Activated gamma-delta T cell treated with anti-CD3 and anti-CD28 coated beads, Interleukin-2, amount 50 U/mL, for 16 hours (primary cell): ENCODE measurements around the gene ATL2.

ENCODE experiments used
- DNase-seq: peaks from one replicate; pipeline ENCODE4 v3.0.0-alpha.2; 2020; ENCODE audit warnings: low read depth

ATL2 gene

DNA sequence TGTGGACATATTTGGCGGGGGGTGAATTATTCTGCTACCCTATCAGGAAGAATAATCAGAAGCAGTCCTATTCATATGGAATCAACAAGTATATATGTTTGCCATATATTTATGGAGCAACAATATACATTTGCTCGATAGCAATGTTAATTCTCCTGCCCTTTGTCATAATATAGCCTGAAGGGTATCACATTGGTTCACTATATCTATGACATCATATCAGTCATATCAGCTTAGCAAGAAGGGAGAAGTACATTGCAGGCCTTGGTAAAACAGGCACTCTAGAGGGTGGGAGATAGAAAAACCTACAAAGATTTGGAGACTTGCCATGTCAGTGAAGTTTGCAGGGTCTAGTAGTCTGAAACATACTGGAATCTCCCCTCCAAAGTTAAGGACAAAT, 128.4 kb downstream of the ATL2 start:
- DNase-seq = no peak

DNA sequence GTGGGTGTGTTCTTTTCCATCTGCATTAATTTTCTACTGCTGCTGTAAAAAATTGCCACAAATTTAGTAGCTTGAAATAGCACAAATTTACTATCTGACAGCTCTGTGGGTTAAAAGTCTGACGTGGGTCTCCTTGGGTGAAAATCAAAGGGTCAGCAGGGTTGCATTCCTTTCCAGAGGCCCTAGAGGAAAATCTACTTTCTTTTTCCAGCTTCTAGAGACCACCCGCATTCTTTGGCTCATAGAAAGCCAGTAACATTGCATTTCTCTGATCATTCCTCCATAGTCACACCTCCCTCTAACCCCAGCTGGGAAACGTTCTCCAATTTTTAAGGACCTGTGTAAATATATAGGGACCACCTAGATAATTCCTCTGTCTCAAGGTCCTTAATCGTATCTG, 128.8 kb downstream of the ATL2 start:
- no peak for DNase-seq

DNA sequence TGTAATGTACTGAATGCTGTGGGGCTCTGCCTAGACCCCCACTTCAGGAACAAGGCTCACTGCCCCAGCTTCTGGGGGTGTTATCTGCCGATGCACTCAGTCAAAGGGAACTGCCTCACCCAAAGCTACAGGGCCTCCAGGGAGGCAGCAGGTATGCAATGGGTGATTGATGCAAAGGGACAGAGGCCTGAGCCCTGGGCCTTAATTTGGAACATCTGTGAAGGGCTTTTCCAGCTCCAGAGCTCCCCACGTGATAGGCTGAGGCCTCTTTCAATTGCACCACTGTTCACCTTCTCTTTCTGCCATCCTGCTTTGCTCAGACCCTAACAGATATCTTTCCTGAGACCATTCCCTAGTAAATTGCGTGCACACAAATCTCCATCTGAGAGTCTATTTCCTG, 131.0 kb downstream of the ATL2 start:
- DNase-seq = no peak

DNA sequence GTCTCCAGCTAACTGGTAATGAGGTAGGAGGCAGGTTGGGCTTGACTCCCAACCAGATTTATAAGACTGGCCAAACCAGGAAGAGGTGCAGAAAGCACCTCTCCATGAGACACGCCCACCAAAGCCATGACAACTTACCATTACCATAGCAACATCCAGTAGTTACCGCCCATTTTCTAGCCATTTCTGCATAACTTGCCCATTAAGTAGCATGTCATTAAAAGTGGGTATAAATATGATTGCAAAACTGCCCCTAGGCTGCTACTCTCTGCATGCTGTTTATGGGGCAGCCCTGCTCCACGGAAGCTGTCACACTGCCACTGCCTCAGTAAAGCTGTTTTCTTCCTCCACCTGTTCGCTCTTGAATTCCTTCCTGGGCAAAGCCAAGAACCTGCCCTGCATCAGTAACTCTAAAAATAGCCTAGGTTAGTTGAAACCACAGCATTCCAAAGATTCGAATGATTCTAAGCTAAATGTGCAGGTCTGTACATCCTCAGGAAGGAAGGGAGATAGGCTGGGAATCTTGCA, 131.9 kb downstream of the ATL2 start:
- no peak for DNase-seq

DNA sequence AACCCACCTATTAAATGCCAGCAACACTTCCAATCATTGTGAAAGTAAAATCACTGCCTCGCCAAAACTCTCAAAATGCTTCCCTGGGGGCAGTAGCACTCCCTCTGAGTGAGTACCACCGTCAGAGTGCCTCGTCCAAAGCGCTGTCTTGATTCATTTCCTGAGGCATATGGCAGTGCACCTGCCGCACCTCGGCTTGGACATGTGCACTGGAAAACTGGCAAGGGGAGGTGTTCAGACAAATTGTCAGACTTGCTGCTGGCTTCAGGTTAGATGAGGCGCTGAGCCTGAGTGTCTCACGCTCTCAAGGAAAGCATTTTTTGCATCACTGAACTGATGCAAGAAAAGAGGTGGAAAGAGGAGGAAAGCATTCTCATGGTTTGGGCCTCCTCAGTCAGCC, 132.8 kb downstream of the ATL2 start:
- DNase-seq = no peak
